H1 (cell line): Measurements from ENCODE around the gene SH3BGRL3. TPM values are rescaled to one million over a fixed set of nuclear protein-coding genes. Genes with fewer than 3 reads are reported as not detected.

Source experiments
- ASH2L ChIP-seq: fragments of 200-600, 300-600 bp; sonication (generic); IDR thresholded peaks from one replicate; pipeline ENCODE4 v1.7.1; 2017; ENCODE audit warnings: low read length
- BACH1 ChIP-seq: IDR thresholded peaks from 2 replicates; pipeline ENCODE4 v1.6.1; 2012; ENCODE audit warnings: low read length, improper control_type of control experiment
- BRCA1 ChIP-seq: IDR thresholded peaks from 2 replicates; pipeline ENCODE4 v1.6.1; 2012; ENCODE audit warnings: low read depth, low read length, improper control_type of control experiment
- CREB1 ChIP-seq: IDR thresholded peaks from 2 replicates; pipeline ENCODE4 v1.6.1; 2012; ENCODE audit warnings: inconsistent platforms
- CTCF ChIP-seq, 3 experiments: IDR thresholded peaks; 1 replicate in 2 of 3; 2 replicates in 1 of 3; pipeline versions ENCODE4 v1.5.1 to v1.6.1; 2011; ENCODE audit warnings: low read length in 3 of 3, mild to moderate bottlenecking in 3 of 3, inconsistent platforms in 2 of 3, low read depth in 1 of 3, moderate library complexity in 1 of 3; ENCODE audit not compliant: insufficient read depth in 1 of 3; ENCODE audit errors: control extremely low read depth in 1 of 3
- GABPA ChIP-seq: IDR thresholded peaks from 2 replicates; pipeline ENCODE4 v1.6.1; 2011; ENCODE audit warnings: mild to moderate bottlenecking, low read length, moderate library complexity, borderline replicate concordance; ENCODE audit not compliant: insufficient read depth
- JUN ChIP-seq: IDR thresholded peaks from 2 replicates; pipeline ENCODE4 v1.6.1; 2011; ENCODE audit warnings: low read depth, mild to moderate bottlenecking, improper control_type of control experiment, low read length
- KDM5A ChIP-seq: fragments of 200-600 bp; IDR thresholded peaks from 2 replicates; pipeline ENCODE4 v1.7.1; 2012; ENCODE audit warnings: mild to moderate bottlenecking, low read length, inconsistent platforms, mixed read lengths
- PHF8 ChIP-seq: fragments of 200-600 bp; sonication (generic); conservative IDR thresholded peaks from 2 replicates; pipeline ENCODE4 v1.7.1; 2012; ENCODE audit warnings: low read depth, mild to moderate bottlenecking, inconsistent platforms, low read length, moderate library complexity
- POLR2AphosphoS5 ChIP-seq: IDR thresholded peaks from 2 replicates; pipeline ENCODE4 v1.6.1; 2011; ENCODE audit warnings: low read depth, low read length
- RBBP5 ChIP-seq: IDR thresholded peaks from 2 replicates; pipeline ENCODE4 v1.7.1; 2012; ENCODE audit warnings: low read depth, mild to moderate bottlenecking, inconsistent platforms, low read length, moderate library complexity, borderline replicate concordance
- SAP30 ChIP-seq: fragments of 300-600 bp; sonication (generic); IDR thresholded peaks from 2 replicates; pipeline ENCODE4 v1.7.1; 2012; ENCODE audit warnings: low read length, moderate library complexity, mild to moderate bottlenecking, inconsistent platforms; ENCODE audit not compliant: insufficient read depth, insufficient replicate concordance
- SIN3A ChIP-seq, 2 experiments: IDR thresholded peaks in 1 of 2; conservative IDR thresholded peaks in 1 of 2; 2 replicates each; pipeline ENCODE4 v1.6.1; 2011 to 2012; ENCODE audit warnings: low read length in 2 of 2, improper control_type of control experiment in 1 of 2, low read depth in 1 of 2, mild to moderate bottlenecking in 1 of 2
- TAF1 ChIP-seq: IDR thresholded peaks from 2 replicates; pipeline ENCODE4 v1.6.1; 2011; ENCODE audit warnings: mild to moderate bottlenecking, low read depth, low read length
- TAF7 ChIP-seq: optimal IDR thresholded peaks from 2 replicates; pipeline ENCODE3; 2011; ENCODE audit warnings: low read depth, mild to moderate bottlenecking, inconsistent platforms, low read length, moderate library complexity, borderline replicate concordance
- TBP ChIP-seq: IDR thresholded peaks from 2 replicates; pipeline ENCODE4 v1.6.1; 2011; ENCODE audit warnings: low read depth, low read length, improper control_type of control experiment
- polyA plus RNA-seq, 7 experiments: library from polyadenylated mRNA; depleted of rRNA in 3 of 7; stranded (reverse) in 5 of 7; unstranded in 2 of 7; fragments of >200 nt in 5 of 7; fragments of 200-250 nt in 2 of 7; gene quantifications; 1 replicate in 5 of 7; 2 replicates in 1 of 7; 4 replicates in 1 of 7; pipeline versions ENCODE4 v1.2.1 to v1.2.3, GENCODE V29; 2011 to 2013; ENCODE audit warnings: missing spikeins in 2 of 7, mixed read lengths in 2 of 7
- total RNA-seq: library from RNA; stranded (reverse); fragmentation: NEBNext Ultra II Directional; extraction: Animal tissue kit (Norgen Biotek cat#: 25700); gene quantifications from 2 replicates; pipeline ENCODE4 v1.2.1, GENCODE V29; 2021
- TF ChIP-seq, protein P1 (sequence below): IDR thresholded peaks from 2 replicates; pipeline ENCODE4 v1.6.1; 2012; ENCODE audit warnings: inconsistent platforms

The SH3BGRL3 gene
- total and polyA plus RNA-seq, 2 of the 8 experiments (the other 6 are each of a cell fraction or from before 2014, with no cell fraction given): 77.8 to 107 TPM

DNA sequence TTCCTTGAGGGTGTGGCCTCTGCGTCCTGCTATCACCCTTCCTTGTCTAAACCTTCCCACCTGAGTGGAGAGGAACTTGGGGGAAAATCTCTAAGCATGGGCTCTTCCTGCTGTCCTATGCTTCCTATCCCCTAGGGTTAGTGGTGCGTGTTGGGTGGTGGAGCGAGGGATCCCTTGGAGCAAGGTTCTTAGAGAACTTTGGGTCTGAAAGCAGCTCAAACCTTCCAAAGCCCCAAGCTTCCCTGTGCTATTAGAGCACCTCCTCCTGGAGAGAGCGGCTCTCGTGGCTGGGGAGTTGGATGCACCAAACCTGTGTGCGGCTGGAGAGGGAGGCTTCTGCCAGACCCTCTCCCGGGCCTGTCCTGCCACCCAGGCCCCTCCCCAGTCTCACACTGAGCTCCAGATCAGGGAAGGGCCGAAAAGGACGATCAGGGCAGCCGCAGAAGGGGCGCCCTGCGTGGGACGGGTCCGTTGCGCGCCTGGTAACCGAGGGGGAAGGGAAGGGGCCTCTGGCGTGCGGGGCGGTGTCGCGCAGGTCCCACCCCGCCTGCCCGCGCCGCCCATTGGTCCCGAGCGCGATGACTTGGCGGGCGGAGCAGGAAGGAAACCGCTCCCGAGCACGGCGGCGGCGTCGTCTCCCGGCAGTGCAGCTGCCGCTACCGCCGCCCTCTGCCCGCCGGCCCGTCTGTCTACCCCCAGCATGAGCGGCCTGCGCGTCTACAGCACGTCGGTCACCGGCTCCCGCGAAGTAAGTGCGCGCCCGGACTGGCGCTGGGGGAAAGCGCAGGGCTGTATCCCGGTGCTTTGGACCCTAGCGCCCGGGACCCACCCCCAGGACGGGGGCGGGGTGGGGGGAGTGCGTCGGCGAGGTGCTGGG lies at the start of gene SH3BGRL3 (continued):
- TF ChIP-seq, protein P1, sequence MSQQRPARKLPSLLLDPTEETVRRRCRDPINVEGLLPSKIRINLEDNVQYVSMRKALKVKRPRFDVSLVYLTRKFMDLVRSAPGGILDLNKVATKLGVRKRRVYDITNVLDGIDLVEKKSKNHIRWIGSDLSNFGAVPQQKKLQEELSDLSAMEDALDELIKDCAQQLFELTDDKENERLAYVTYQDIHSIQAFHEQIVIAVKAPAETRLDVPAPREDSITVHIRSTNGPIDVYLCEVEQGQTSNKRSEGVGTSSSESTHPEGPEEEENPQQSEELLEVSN: peak; percentile 75
- TF ChIP-seq POLR2AphosphoS5: peak; percentile 76
- TF ChIP-seq TAF1: peak; percentile 65
- TF ChIP-seq CTCF (IDR thresholded peaks at IDR 0.05; ENCODE audit: control extremely low read depth in 1 of 3, insufficient read depth in 1 of 3, low read depth in 1 of 3, low read length in 3 of 3): peak in 2 of 3 experiments; percentile 57 to 75; a peak in 3 of 4 replicates
- peak; percentile 67 for TF ChIP-seq TAF7
- peak; percentile 33; the same call in 1 of the 2 replicates for TF ChIP-seq BACH1
- peak; percentile 41 for TF ChIP-seq ASH2L
- no peak for TF ChIP-seq KDM5A
- no peak for TF ChIP-seq BRCA1
- 0 out of 2 replicates have a peak, but pooled peaks have one; percentile 13 for TF ChIP-seq GABPA
- TF ChIP-seq SIN3A (conservative IDR thresholded peaks at IDR 0.05 in 1 of 2, IDR thresholded peaks at IDR 0.05 in 1 of 2; ENCODE audit: low read depth in 1 of 2, low read length in 2 of 2): peak; percentile 32 to 60; a peak in 3 of 4 replicates
- TF ChIP-seq SAP30: peak; percentile 64
- TF ChIP-seq JUN: no peak
- peak; percentile 59; the same call in 1 of the 2 replicates for TF ChIP-seq PHF8
- TF ChIP-seq CREB1: peak; percentile 63
- TF ChIP-seq TBP: 0 out of 2 replicates have a peak, but pooled peaks have one; percentile 2
- 0 out of 2 replicates have a peak, but pooled peaks have one; percentile 31 for TF ChIP-seq RBBP5
